RCC 7860 (cell line): Measurements from ENCODE around the gene C19orf12.
A peak's percentile ranks its signal among the peaks of the same experiment; 100 is the strongest.

Experiments
- DNase-seq: peaks from one replicate; pipeline ENCODE4 v3.0.0-alpha.2; 2015; ENCODE audit warnings: low spot score
- FAIRE-seq: peaks from 2 replicates; lab custom pipeline; 2012; peaks lifted over from hg19 to GRCh38; lab: Jason Lieb, UNC

The C19orf12 gene

GRCh38 chr19:29697523-29698261 is 17.4 kb downstream of the C19orf12 start:
- no peak for FAIRE-seq
- no peak for DNase-seq

- FAIRE-seq (no peak), DNase-seq (no peak)
Measured at GRCh38 chr19:29696565-29696846, 18.6 kb downstream of the C19orf12 start.

GRCh38 chr19:29695765-29696564 is 19.1 kb downstream of the C19orf12 start:
- DNase-seq (no peak), FAIRE-seq (no peak)

- FAIRE-seq (no peak), DNase-seq (no peak)
Measured at GRCh38 chr19:29694669-29695627, 20.1 kb downstream of the C19orf12 start.

GRCh38 chr19:29694161-29694560 is 20.9 kb downstream of the C19orf12 start:
- FAIRE-seq = no peak
- DNase-seq = no peak

- DNase-seq = peak; percentile 47
- FAIRE-seq = no peak
Measured at GRCh38 chr19:29690842-29691241, 24.2 kb downstream of the C19orf12 start.

- no peak for DNase-seq
- no peak for FAIRE-seq
Measured at GRCh38 chr19:29687897-29688728, 26.9 kb downstream of the C19orf12 start.

- no peak for FAIRE-seq
- DNase-seq = no peak
Measured at GRCh38 chr19:29687244-29687896, 27.7 kb downstream of the C19orf12 start.

GRCh38 chr19:29686285-29686805 is 28.7 kb downstream of the C19orf12 start:
- no peak for FAIRE-seq
- no peak for DNase-seq

- DNase-seq = no peak
- FAIRE-seq = no peak
Measured at GRCh38 chr19:29685326-29685725, 29.7 kb downstream of the C19orf12 start.

- DNase-seq (no peak), FAIRE-seq (no peak)
Measured at GRCh38 chr19:29683009-29683408, 32.1 kb downstream of the C19orf12 start.

- no peak for DNase-seq
- no peak for FAIRE-seq
Measured at GRCh38 chr19:29682236-29682895, 32.7 kb downstream of the C19orf12 start.

- no peak for FAIRE-seq
Measured at GRCh38 chr19:29681422-29682235, 33.4 kb downstream of the C19orf12 start.

GRCh38 chr19:29680937-29681336 is 34.1 kb downstream of the C19orf12 start:
- no peak for DNase-seq
- FAIRE-seq = no peak

More at GRCh38 chr19:29681422-29682235, 33.4 kb downstream of the C19orf12 start:
- no peak for DNase-seq

- FAIRE-seq = no peak
- no peak for DNase-seq
Measured at GRCh38 chr19:29680447-29680846, 34.6 kb downstream of the C19orf12 start.

GRCh38 chr19:29679598-29680210 is 35.4 kb downstream of the C19orf12 start:
- DNase-seq (no peak), FAIRE-seq (no peak)

- DNase-seq (no peak), FAIRE-seq (no peak)
Measured at GRCh38 chr19:29678484-29679106, 36.5 kb downstream of the C19orf12 start.
